GM12873 (cell line): ENCODE results near the gene ABCB6.

Source experiments
- TF ChIP-seq, protein P1 (sequence below): IDR thresholded peaks from 2 replicates; pipeline ENCODE4 v1.5.1; 2012; ENCODE audit warnings: low read depth, mild to moderate bottlenecking, moderate library complexity, low read length, control low read depth; ENCODE audit not compliant: insufficient read depth; ENCODE audit errors: missing control alignments

Gene ABCB6

DNA sequence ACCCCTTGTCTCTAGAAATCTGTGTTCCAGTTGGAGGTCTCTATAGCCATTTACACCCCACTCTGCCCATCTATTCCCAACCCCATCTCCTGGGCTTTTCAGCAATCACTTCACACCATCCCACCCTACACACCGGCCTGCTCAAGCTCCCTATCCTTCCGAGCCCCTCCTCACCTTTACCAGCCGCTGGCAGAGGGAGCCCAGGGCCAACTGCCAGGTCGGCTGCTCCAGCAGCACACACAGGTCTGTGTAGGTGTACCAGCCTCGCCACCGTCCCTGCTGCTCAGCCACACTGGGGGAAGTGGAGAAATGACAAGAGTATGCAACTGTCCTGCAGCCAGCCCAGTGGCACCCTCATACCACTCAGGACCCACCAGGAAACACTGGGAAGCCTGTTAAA lies 45.6 kb downstream of the ABCB6 start:
- TF ChIP-seq, protein P1, sequence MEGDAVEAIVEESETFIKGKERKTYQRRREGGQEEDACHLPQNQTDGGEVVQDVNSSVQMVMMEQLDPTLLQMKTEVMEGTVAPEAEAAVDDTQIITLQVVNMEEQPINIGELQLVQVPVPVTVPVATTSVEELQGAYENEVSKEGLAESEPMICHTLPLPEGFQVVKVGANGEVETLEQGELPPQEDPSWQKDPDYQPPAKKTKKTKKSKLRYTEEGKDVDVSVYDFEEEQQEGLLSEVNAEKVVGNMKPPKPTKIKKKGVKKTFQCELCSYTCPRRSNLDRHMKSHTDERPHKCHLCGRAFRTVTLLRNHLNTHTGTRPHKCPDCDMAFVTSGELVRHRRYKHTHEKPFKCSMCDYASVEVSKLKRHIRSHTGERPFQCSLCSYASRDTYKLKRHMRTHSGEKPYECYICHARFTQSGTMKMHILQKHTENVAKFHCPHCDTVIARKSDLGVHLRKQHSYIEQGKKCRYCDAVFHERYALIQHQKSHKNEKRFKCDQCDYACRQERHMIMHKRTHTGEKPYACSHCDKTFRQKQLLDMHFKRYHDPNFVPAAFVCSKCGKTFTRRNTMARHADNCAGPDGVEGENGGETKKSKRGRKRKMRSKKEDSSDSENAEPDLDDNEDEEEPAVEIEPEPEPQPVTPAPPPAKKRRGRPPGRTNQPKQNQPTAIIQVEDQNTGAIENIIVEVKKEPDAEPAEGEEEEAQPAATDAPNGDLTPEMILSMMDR: no peak

DNA sequence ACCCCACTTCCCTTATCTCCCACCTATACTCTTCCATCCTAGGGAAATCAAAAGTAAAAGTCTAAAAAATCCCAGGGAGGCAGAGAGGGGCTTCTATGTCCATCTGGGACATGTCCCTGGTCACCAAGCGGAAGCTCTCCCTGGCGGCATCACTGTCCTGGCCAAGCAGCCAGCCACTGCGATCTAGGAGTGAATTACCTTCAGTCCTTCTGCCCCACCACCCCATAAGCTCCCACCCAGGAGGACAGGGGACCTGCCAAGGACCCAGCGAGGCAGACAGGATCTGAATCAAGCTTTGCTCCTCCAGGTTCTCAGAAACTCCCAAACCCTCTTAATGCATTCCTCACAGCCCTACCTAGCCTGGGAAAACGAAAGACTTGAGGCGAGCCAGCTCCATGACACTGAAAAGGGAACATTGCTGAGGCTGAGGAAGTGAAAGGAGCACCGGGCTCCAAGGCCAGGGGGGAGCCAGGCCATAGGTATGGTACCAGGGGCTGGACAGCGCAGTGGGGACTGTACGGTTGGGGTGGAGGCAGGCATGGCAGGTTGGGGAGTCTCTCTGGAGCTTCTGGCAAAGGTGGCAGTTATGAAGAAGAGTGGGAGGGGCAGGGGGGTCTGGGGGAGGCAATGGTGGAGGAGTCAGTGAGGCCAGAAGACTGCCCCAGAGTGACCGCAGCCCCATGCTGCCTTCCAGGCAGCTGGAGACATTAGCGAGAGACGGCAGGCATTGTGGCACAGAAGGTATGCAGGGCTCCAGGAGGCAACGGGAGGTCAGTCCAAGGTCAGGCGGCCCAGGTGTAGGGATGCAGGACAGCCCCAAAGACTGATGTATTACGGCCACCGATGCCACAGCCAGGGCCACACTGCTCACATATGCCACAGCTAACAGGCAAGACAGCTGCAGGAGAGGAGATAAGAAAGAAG lies 46.3 kb downstream of the ABCB6 start:
- TF ChIP-seq, protein P1: no peak

DNA sequence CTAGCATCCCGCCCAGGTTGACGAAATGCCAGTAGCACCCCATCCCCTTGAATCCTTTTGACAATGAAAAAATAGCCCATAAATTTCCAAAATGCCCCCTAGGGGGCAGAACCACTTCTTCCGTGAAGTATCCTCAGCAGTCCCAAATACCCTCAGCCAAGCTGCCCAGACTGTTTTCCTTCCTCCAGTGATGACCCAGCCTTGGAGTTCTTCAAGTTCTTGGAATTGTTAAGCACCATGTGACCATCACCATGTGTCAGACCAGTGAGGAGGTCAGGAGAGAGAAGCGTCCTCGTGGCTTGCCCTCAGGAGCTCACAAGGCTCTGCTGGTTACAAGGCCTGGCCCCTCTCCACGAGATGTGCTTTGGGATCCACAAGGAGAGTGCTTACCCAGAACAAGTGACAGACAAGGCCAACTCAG lies 47.5 kb downstream of the ABCB6 start:
- TF ChIP-seq, protein P1: peak; percentile 80

DNA sequence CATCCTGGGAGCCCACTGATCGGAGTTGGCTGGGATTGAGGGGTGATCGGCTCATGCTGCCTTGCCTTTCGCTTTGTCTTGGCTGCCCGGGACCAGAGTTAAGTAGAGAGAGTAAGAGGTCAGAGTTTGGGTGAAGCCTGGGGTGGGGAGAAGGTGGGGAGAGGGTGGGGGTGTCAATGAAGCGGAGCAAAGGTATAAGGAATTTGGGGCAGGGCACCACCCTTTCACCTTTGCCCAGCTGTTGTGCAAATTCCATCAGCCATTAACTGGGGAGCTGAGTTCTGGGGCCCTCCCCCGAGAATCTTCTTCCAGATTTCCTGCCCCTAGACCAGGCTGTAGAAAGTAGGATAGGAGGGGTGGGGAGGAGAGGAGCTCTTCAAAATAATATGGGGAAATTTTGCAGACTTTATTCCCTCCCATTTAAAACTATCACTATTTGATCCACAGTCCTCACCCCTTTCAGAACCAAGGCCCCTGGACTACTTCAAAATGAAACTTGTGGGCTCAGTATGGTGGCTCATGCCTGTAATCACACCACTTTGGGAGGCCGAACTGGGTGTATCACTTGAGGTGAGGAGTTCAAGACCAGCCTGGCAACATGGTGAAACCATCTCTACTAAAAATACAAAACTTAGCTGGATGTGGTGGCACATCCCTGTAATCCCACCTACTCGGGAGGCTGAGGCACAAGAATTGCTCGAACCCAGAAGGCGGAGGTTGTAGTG lies 48.7 kb downstream of the ABCB6 start, which contains the start of gene SLC23A3:
Gene SLC23A3, minus strand, starts transcription at position 100 of the 725 bp plus-strand sequence. Its CDS starts 45 bp downstream, at position 55.
- TF ChIP-seq, protein P1: no peak

DNA sequence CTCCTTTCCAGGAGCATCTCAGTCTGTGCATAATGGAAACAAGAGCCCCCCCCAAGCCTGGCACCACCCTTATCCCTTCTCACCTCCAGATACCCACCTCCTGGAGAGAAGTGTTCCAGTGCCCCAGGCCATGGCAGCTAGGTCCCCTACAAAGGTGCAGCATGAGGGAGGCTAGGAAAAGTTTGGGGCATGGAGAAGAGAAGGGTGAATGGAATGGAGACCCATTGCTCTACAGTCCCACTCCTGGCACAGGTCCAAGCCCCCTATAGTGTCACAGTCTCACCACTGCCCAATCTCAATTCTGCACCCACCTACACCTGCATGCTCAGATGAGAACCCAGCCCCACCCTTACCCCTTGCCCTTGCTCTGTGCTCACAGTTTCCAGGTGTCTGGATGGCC lies 49.8 kb downstream of the ABCB6 start:
- TF ChIP-seq, protein P1: no peak

DNA sequence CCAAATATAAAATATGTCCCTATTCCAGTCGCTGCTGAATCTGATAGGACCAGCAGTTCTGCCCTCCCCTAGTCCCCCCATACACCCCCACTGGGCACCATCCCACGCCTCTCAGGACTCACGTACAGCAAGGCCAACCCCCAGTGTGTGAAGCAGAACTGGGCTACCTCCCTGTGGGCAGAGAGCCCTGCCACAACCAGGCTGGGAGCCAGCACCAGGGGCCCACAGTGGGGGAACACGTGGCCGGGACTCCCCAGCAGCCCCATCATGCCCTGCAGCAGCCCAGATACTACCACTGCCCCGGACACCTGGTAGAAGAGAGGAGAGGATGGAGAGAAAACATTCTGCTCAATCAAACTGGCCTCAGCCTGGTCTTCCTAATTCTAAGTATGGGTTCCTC lies 50.2 kb downstream of the ABCB6 start:
- TF ChIP-seq, protein P1: no peak

DNA sequence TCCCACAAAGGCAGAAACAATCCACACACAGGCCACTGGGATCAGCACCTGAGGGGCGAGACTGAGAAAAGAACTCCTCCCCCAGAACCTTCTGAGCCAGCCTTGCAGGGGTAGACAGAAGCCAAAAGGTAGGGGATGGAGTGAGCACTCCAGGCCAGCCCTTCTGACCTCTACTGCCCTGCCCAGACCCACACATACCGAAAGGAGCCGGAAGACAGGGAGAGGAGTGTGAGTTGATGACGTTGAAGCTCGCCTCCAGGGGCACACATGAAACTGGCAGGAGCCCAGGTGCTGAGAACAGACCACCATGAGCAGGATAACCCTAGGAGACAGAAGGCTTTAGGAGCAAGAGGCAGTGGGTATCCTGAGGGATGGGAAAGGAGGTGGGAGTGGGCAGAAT lies 50.8 kb downstream of the ABCB6 start:
- TF ChIP-seq, protein P1: no peak
